WTC11 (cell line): ENCODE measurements around the gene TRPM8.

Source experiments
- NFE2L1 ChIP-seq: sonication (generic); formaldehyde crosslinking; IDR thresholded peaks from 2 replicates; pipeline ENCODE4 v1.8.1; 2023; ENCODE audit warnings: missing genetic modification reagents
- USF1 ChIP-seq: sonication (generic); formaldehyde crosslinking; IDR thresholded peaks from 2 replicates; pipeline ENCODE4 v1.8.0; 2022; ENCODE audit warnings: mild to moderate bottlenecking, missing genetic modification reagents

GRCh38 chr2:233997707-233998106, 80.5 kb downstream of the TRPM8 start:
- TF ChIP-seq USF1 (CRISPR knock-in tag) (no peak), NFE2L1 (CRISPR knock-in tag) (no peak)
